HG02870 (cell line): ENCODE data around the gene HPCAL1.

ENCODE experiments used
- ATAC-seq: cut with Tn5 transposase; IDR thresholded peaks from one replicate; pipeline ENCODE4 v1.9.1; 2021; ENCODE audit warnings: mild to moderate bottlenecking, moderate library complexity; ENCODE audit not compliant: unreplicated experiment

The HPCAL1 gene

DNA sequence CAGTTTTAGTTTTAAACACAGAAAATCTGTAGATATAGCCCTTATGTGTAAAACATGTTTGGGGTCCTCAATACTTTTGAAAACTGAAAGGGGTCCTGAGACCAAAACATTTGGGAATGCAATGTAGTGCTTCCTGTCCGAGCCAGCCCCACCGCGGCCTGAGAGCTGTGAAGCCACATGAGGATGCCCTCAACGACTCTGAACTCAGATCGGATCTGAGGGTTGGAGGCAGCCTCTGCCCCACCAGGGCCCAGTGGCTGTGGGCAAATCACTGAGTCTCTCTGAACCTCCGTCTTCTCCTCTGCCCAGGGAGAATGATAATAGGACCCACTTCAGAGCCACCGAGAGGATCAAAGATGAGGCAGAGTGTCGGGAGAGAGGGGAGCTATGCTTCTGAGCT, 33.4 kb upstream of the HPCAL1 start:
- no peak for ATAC-seq

DNA sequence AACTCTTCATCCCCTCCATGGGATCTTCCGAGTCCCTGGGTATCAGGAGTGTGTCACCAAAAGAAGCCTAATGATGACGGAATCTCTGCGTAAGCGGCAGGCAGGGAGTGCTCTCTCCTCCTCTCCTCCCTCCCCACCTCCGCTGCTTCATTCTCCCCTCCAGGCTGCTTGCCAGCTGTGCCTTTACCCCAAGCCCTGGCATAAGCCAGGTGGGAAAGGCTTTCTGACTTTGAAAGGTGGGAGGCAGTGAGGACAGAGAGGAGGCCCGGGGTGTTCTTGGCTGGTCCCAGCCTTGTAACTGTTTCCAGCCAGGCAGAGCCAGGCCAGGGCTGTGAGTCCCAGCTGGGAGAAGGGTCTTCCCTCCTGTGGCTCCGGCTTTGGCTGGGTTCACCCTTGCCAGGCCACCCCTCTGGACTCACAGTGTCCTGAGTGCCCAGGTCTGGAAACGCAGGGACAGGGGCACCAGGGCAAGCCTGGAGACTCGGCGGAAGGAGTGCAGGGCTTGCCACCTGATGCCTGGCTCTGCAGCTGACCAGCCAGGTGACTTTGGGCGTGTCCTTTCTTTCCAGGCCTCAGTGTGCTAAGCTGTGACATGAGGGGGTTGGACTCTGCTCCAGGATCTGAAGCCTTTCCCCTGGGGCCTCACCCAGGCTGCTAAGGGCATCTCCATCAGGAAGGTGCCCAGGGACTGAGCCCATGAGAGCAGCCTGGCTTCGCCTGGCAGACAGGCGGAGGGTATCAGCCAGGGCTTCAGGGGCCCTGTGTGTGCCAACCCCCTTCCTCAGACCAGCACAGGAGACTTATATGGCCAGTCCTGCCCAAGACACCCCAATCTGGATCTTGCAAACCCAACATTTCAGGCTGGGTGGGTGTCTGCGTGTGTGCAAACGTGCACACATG, 32.7 kb upstream of the HPCAL1 start:
- no peak for ATAC-seq

DNA sequence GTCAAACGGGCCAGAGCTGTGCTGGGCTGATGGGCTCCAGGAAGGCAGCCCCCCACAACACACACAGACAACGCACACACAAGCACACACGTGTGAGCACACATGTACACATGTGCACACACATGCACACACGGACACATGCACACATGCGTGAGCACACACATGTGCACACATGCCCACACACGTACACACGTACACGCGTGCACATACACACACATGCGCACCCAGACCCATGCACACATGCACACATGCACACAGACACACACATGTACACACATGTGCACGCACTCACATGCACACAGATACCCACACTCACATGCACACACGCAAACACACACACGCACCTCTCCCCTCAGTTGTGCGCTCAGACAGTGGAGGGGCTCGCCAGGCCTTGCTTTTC, 31.2 kb upstream of the HPCAL1 start:
- ATAC-seq: no peak

DNA sequence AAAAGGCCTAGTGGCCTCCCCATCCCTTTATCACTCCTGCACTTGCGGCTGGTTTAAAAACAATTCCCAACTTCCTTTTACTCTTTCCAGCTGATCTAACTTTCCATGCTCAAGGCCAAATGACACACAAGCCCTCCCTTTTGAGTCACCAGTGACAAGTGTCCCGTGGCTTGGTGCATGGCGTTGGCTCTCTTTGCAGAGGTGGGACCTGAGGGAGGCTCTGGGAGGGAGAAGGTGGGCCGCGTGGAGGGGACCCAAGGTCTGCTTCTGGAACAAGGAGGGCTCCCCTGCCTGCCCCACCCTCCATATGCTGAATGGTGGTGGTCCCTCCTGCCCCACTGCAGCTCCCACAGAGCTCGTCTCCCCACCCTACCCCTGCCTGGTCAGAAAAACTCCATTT, 30.8 kb upstream of the HPCAL1 start:
- no peak for ATAC-seq

DNA sequence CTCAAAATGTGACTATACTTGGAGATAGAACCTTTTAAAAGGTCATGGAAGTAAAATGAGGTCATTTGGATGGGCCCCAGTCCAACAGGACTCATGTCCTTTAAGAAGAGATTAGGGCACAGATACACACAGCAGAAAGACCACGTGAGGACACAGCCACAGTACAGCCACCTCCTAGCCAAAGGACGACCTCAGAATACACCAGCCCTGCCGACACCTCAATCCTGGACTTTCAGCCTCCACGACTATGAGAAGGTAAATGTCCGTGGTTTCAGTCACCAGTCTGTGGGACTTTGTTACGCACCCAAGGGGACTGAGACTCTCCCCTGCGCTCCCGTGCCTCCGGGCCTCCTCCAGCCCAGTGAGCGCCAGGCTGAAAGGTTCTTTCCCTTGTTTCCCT, 30.2 kb upstream of the HPCAL1 start:
- no peak for ATAC-seq

- no peak for ATAC-seq
Measured at GRCh38 chr2:10273215-10274175, 29.2 kb upstream of the HPCAL1 start.

DNA sequence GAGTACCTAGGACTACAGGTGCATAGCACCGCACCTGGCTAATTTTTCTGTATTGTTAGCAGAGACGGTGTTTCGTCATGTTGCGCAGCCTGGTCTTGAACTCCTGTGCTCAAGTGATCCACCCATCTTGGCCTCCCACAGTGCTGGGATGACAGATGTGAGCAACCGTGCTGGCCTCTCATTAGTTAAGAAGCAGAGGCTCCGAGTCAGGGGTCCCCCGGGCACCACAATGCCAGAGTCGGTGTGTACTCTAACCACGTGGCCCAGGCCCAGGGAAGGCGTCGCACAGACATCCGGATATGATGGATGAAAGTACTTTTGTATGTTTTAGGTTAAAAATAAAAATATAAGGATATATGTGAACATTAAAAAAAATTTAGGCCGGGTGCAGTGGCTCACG, 28.3 kb upstream of the HPCAL1 start:
- ATAC-seq: no peak

- ATAC-seq: no peak
Measured at GRCh38 chr2:10274983-10275802, 27.5 kb upstream of the HPCAL1 start.

GRCh38 chr2:10276481-10277292, 26.0 kb upstream of the HPCAL1 start:
- no peak for ATAC-seq

DNA sequence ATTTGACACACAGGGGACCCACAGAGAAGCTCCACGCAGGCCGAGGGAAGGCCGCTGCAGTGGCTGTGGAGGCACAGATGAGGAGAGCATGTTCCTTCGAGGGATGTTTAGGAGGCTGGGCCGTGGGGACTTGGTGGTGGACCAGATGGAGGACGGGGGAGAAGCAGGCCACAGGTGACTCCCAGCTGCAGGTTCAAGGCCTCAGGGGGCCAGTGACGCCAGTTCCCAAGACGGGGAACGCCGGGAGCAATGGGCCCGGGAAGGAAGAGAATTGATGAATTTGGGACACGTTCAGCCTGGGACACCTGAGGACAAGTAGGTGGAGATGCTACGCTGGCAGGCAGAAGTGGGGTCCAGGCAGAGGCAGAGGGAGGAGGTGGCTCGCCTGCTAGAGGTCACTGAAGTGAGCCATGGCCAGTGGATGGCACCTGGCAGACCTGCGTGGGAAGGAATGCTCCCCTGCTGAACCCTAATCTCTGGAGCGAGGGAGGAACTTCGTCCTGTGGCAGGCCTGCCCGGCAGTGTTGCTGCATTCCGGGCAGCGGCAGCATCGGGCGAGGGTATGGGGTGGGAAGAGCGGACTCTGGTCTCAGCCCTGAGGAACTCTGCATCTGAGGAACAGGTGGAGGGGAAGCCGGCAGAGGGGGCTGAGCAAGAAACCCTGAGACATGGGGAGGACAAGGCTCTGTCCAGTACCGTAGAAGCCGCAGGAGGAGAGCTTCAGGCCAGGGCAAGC, 25.2 kb upstream of the HPCAL1 start:
- ATAC-seq: no peak

- ATAC-seq: no peak
Measured at GRCh38 chr2:10278029-10278762, 24.5 kb upstream of the HPCAL1 start.

DNA sequence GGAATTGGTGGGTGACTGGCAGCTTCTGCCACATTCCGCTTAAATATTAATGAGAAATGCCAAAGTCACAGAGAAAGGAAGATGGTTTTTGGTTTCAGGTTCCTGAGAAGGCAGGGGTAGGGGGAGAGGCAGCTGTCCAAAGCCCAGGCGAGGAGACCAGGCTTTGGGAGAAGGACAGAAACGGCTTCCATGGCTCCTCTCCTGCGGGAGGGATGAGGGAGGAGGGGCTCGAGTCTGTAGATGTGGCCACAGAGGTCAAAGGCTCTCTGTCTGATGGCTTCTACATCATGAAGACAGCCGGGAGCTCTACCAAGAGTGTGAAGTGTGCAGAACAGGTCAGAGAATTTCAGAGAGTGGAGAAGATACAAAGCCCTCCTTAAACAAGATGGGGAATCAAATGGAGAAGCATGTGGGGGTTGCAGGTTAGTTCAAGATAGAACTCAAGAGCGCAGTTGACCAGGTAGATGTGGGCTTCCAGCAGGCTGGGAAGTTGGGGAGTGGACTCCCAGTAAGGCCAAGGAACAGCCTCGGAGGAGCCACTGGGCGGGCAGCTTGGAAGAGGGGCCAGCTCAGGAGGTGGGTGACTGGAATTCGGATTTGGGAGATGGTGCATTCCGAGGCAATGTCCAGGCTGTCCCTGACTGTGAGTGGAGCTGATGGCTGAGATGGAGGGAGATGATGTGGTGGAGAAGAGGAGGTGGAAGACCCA, 23.8 kb upstream of the HPCAL1 start:
- ATAC-seq: no peak

DNA sequence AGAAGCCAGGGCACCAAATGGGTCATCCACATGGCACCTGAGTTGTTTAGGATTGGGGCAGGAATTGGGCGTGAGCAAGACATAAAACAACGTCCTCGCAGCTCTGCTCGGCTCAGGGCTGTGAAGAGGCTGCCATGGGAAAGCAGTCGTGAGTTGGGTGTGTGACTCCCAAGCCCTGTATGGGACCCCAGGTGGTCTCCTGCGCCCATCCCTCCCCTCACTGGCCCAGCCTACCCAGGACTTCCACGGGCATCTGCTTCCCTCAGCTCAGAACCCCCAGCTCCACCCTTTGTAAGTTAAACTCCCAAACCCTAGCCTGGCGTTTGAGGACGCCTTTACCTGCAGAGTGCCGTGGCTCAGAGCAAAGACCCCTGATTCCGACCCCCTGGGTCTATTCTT, 23.2 kb upstream of the HPCAL1 start:
- ATAC-seq: no peak

- ATAC-seq: no peak
Measured at GRCh38 chr2:10279946-10280463, 22.7 kb upstream of the HPCAL1 start.

DNA sequence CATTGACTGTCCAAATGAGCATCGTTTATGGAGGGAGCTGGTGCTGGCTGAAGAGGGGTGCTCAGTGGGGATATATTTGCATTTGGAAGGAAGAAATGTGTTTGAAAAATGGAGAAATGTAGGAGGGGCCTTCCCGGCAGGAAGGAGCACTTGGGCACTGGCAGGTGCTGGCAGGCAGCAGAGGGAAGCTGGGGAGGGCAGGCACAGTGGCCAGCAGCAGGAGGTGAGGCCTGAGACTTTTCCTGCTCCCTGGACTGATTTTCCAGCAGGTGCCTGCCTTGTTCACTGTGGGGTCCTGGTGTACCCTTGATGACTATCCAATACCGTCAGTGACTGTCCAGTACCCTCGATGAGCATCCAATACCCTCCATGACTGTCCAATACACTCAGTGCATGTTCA, 20.8 kb upstream of the HPCAL1 start:
- ATAC-seq: no peak

GRCh38 chr2:10282611-10283105, 20.0 kb upstream of the HPCAL1 start:
- ATAC-seq: no peak
